ENCODE data around the gene C19orf81. TPM values are rescaled to one million over a fixed set of nuclear protein-coding genes. Genes with fewer than 3 reads are reported as not detected.

Gene C19orf81
- total and polyA plus RNA-seq, 9 of the 15 experiments (the other 6 are each of a cell fraction or from before 2014, with no cell fraction given), result 2.5 to 42.9 (median 33.0) TPM; not detected in 4

GRCh38 chr19:50646074-50646807 is 3.0 kb upstream of the C19orf81 start (continued):
- TF ChIP-seq AFF1 (IDR thresholded peaks at IDR 0.05; ENCODE audit: low read depth in 1 of 2, partially characterized antibody in 2 of 2), result no peak
- TF ChIP-seq RCOR1 (IDR thresholded peaks at IDR 0.05; ENCODE audit: borderline replicate concordance in 1 of 2, low read depth in 2 of 2, low read length in 2 of 2), result peak in 1 of 2 experiments; percentile 35; a peak in 1 of 4 replicates
- no peak for TF ChIP-seq MYBL2 (IDR thresholded peaks at IDR 0.05; ENCODE audit: low read depth)
- TF ChIP-seq MYBL2 (CRISPR knock-in tag; IDR thresholded peaks at IDR 0.05; ENCODE audit: borderline replicate concordance), result no peak
- no peak for TF ChIP-seq HES1 (IDR thresholded peaks at IDR 0.05; ENCODE audit: low read depth)
- peak; percentile 78 for TF ChIP-seq ADNP (tag; IDR thresholded peaks at IDR 0.05)
- TF ChIP-seq TAF7 (tag; IDR thresholded peaks at IDR 0.05), result no peak
- TF ChIP-seq ZNF695 (CRISPR knock-in tag; IDR thresholded peaks at IDR 0.05), result no peak
- TF ChIP-seq NCOA2 (IDR thresholded peaks at IDR 0.05; ENCODE audit: partially characterized antibody in 2 of 2), result no peak
- TF ChIP-seq ARNT (IDR thresholded peaks at IDR 0.05), result peak in 1 of 2 experiments; percentile 33; a peak in 1 of 4 replicates
- TF ChIP-seq JUND (IDR thresholded peaks at IDR 0.05; ENCODE audit: borderline replicate concordance, low read depth, low read length), result peak; percentile 77
- TF ChIP-seq JUND (tag; IDR thresholded peaks at IDR 0.05; ENCODE audit: borderline replicate concordance, low read depth, low read length), result peak; percentile 25; the same call in 1 of the 3 replicates
- TF ChIP-seq IFI16 (CRISPR knock-in tag; IDR thresholded peaks at IDR 0.05), result no peak
- TF ChIP-seq GMEB1 (CRISPR knock-in tag; IDR thresholded peaks at IDR 0.05), result no peak
- no peak for TF ChIP-seq PYGO2 (tag; IDR thresholded peaks at IDR 0.05)
- TF ChIP-seq RBM15 (IDR thresholded peaks at IDR 0.05; ENCODE audit: insufficient read depth, low read length), result no peak
- 0 out of 2 replicates have a peak, but pooled peaks have one; percentile 41 for TF ChIP-seq HLTF (IDR thresholded peaks at IDR 0.05)
- TF ChIP-seq ZNF239 (CRISPR knock-in tag; IDR thresholded peaks at IDR 0.05), result no peak
- TF ChIP-seq CSDE1 (IDR thresholded peaks at IDR 0.05), result no peak
- TF ChIP-seq HNRNPUL1 (IDR thresholded peaks at IDR 0.05; ENCODE audit: low read length), result no peak
- no peak for TF ChIP-seq RAD51 (IDR thresholded peaks at IDR 0.05; ENCODE audit: borderline replicate concordance, low read depth)
- TF ChIP-seq PPARD (CRISPR knock-in tag; IDR thresholded peaks at IDR 0.05), result no peak
- TF ChIP-seq CTBP1 (IDR thresholded peaks at IDR 0.05; ENCODE audit: borderline replicate concordance), result 0 out of 2 replicates have a peak, but pooled peaks have one; percentile 23
- TF ChIP-seq SMARCE1 (IDR thresholded peaks at IDR 0.05), result peak; percentile 32; the same call in 1 of the 2 replicates

All from K562 (cell line).